ENCODE data around the gene DLGAP1. TPM values are rescaled to one million over a fixed set of nuclear protein-coding genes. Genes with fewer than 3 reads are reported as not detected.
A peak's percentile ranks its signal among the peaks of the same experiment; 100 is the strongest.

Gene DLGAP1
- total RNA-seq, 3 donors from 2014 or later (not counting 1 experiment from before 2014, with no cell fraction given) = not detected

- H3K4me1 ChIP-seq (ENCODE audit: control insufficient read depth, insufficient read depth, low read length) = peaks cover 9% of the 10 kb centered on the region
- intact Hi-C loops (cut with micrococcal nuclease) = loop anchor here (2.0 to 5.0 kb wide), 2 partner anchors 223 to 296 kb away; no protein-coding TSS in a partner anchor
- H3K27ac ChIP-seq (ENCODE audit: low read length) = no peak overlapping the region
- peaks cover 11 to 15% of the 10 kb centered on the region in 2 donors for H3K4me1 Mint-ChIP-seq
- H3K27me3 ChIP-seq (ENCODE audit: control insufficient read depth, insufficient read depth, low read length) = peaks cover 11% of the 10 kb centered on the region
- TF ChIP-seq CTCF (IDR thresholded peaks at IDR 0.05) = peak; percentile 72
- H3K36me3 ChIP-seq (ENCODE audit: control insufficient read depth, insufficient read depth, low read length) = no peaks in the 10 kb centered on the region
- H3K36me3 Mint-ChIP-seq = no peaks in the 10 kb centered on the region
- DNase-seq (peak; percentile 68 to 76), ATAC-seq (peak; percentile 98 to 99 (median 99))
- H3K9me3 Mint-ChIP-seq = peaks cover 0 to 2% of the 10 kb centered on the region in 2 donors
- H3K27me3 Mint-ChIP-seq (ENCODE audit: low read depth in 2 of 2) = peaks cover 31 to 52% of the 10 kb centered on the region in 2 donors
- peak overlapping the region in 1 of 2 donors; percentile 29 for H3K27ac Mint-ChIP-seq
- 4% methylated on average over 38 of the region's 40 CpGs for whole genome bisulfite sequencing (ENCODE audit: insufficient coverage)
- no peak overlapping the region for H3K4me3 ChIP-seq (ENCODE audit: low read length)
- H3K4me3 Mint-ChIP-seq = peak overlapping the region; percentile 56
- no peaks in the 10 kb centered on the region for H3K9me3 ChIP-seq (ENCODE audit: control insufficient read depth, insufficient read depth, low read length)
Observed at GRCh38 chr18:3771121-3771971, 683.8 kb downstream of the DLGAP1 start.

- H3K9me3 ChIP-seq (ENCODE audit: control insufficient read depth, insufficient read depth, low read length) = no peaks in the 10 kb centered on the region
- no peaks in the 10 kb centered on the region for H3K4me1 Mint-ChIP-seq
- no peak overlapping the region for H3K4me3 Mint-ChIP-seq
- H3K27ac Mint-ChIP-seq = no peak overlapping the region
- H3K27me3 ChIP-seq (ENCODE audit: control insufficient read depth, insufficient read depth, low read length) = peaks cover 5% of the 10 kb centered on the region
- H3K27ac ChIP-seq (ENCODE audit: low read length) = no peak overlapping the region
- H3K9me3 Mint-ChIP-seq = peaks cover 1 to 5% of the 10 kb centered on the region in 2 donors
- no peak for ATAC-seq
- WGBS (ENCODE audit: insufficient coverage) = 62% methylated on average over 3 of the region's 4 CpGs
- DNase-seq = no peak
- peaks cover 6% of the 10 kb centered on the region in 2 donors for H3K27me3 Mint-ChIP-seq (ENCODE audit: low read depth in 2 of 2)
- H3K36me3 Mint-ChIP-seq = no peaks in the 10 kb centered on the region
- TF ChIP-seq CTCF (IDR thresholded peaks at IDR 0.05) = no peak
- no peaks in the 10 kb centered on the region for H3K4me1 ChIP-seq (ENCODE audit: control insufficient read depth, insufficient read depth, low read length)
- intact Hi-C loops (cut with micrococcal nuclease) = no loop called here
- no peaks in the 10 kb centered on the region for H3K36me3 ChIP-seq (ENCODE audit: control insufficient read depth, insufficient read depth, low read length)
- H3K4me3 ChIP-seq (ENCODE audit: low read length) = no peak overlapping the region
Observed at GRCh38 chr18:3761266-3761665, 693.8 kb downstream of the DLGAP1 start.

GRCh38 chr18:3760741-3761140 lies 694.4 kb downstream of the DLGAP1 start:
- no peaks in the 10 kb centered on the region for H3K36me3 ChIP-seq (ENCODE audit: control insufficient read depth, insufficient read depth, low read length)
- Mint-ChIP-seq H3K9me3 (no peaks in the 10 kb centered on the region), H3K4me3 (no peak overlapping the region), H3K27ac (no peak overlapping the region), H3K4me1 (no peaks in the 10 kb centered on the region), H3K36me3 (no peaks in the 10 kb centered on the region), H3K27me3 (ENCODE audit: low read depth in 2 of 2) (peaks cover under 1% of the 10 kb centered on the region in 2 donors)
- no peak for TF ChIP-seq CTCF (IDR thresholded peaks at IDR 0.05)
- no peaks in the 10 kb centered on the region for H3K9me3 ChIP-seq (ENCODE audit: control insufficient read depth, insufficient read depth, low read length)
- no peak overlapping the region for H3K27ac ChIP-seq (ENCODE audit: low read length)
- no peak overlapping the region for H3K4me3 ChIP-seq (ENCODE audit: low read length)
- H3K27me3 ChIP-seq (ENCODE audit: control insufficient read depth, insufficient read depth, low read length) = no peaks in the 10 kb centered on the region
- intact Hi-C loops (cut with micrococcal nuclease) = no loop called here
- DNase-seq (no peak), ATAC-seq (no peak)
- no peaks in the 10 kb centered on the region for H3K4me1 ChIP-seq (ENCODE audit: control insufficient read depth, insufficient read depth, low read length)
- 34% methylated on average over 6 of the region's 7 CpGs for WGBS (ENCODE audit: insufficient coverage)
